Endothelial cell of coronary artery (primary cell): ENCODE measurements around the gene OR52E6. TPM values are rescaled to one million over a fixed set of nuclear protein-coding genes. Genes with fewer than 3 reads are reported as not detected.

ENCODE experiments used
- total RNA-seq: library from RNA; depleted of rRNA; stranded (reverse); fragments of >200 nt; gene quantifications from 2 replicates; pipeline ENCODE4 v1.2.3, GENCODE V29; 2014

The OR52E6 gene
- not detected in 2 replicates for total RNA-seq

GRCh38 chr11:5841797-5842196, at the start of gene OR52E6:
Gene OR52E6, minus strand, starts transcription at chr11:5841897. Its CDS starts 0 bp downstream, at chr11:5841897.

DNA sequence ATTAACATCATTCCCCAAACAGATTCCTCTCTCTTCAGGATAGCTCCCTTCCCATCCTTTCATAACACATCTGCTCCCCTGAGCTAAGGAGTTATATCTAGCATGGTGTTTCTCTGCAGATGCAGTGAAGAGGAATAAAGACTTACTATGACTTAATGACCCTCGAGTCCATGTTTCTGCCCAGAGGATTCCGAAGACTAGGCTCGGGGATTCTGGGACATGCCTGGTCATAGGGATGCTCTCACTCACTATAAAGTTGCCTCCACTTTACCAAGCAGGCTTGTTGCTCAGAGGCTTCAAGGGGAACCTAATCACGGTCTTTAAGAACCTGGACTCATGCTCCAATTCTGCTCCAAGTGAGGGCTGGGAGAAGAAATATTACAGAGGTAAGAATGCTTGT, 38.6 kb upstream of the OR52E6 start, which contains the start of gene OR52E4:
Gene OR52E4 (plus strand): TSS at position 301 of the 400 bp plus-strand sequence. CDS start 3,664 bp downstream, outside the sequence.

DNA sequence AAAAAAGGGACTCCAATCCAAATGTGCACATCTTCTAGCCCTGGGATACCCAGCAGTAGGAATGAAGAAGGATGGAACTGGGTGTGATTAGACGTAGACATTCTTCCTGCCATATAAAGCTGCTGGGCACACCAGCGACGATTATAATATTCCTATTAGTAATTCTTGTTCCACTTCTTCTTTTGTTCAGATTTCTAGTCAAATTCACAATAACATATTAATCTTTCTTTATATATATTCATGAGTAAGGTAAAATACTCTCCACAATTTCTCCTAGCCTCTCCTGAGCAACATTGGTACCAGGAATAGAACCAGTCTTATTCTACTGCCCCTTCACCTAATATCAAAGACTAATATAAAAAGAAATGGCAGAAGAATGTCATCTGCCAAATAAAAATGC, 15.9 kb upstream of the OR52E6 start, which contains the start of gene OR52E8:
Gene OR52E8 (minus strand): TSS at position 101 of the 400 bp plus-strand sequence. CDS start 0 bp downstream, at position 101.

DNA sequence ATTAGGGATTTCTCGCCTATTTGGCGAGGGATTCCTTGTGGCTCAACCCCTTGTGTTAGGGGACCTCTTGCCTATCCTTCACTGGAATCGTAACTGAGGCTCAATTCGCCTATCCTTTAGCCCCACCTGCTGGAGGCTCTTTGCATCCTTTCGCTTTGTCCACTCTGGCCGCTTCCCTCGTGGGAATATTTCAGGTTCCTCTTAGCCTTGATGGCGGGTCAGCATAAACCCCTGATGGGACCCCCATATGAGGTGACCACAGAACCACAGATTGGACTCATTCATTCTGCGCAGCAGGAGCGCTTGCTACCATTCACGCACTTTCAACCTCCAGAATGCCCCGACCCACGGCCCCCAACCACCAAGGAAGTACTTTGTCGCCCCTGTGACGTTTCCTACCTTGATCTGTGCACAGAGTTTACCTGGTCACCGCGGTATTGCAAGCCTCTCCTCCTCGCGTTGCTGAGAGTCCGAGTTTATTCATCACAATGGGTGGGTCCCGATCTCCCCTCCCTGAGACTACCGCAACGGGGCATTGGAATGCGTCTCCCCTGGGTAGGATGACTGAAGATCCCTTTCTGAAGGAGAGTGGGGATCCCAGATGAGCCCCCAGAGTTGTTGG, 33.1 kb downstream of the OR52E6 start, which contains the start of gene OR52N2:
Gene OR52N2 (plus strand): TSS at position 425 of the 622 bp plus-strand sequence. CDS start 11,412 bp downstream, outside the sequence.

GRCh38 chr11:5791165-5791564, 50.5 kb downstream of the OR52E6 start, which contains the start of gene OR52N1:
Gene OR52N1, minus strand, starts transcription at chr11:5791265. Its CDS starts 2,449 bp downstream, at chr11:5788816.

Other genes with a start within 250 kb of the OR52E6 start
- gene TRIM6, start 245.3 kb downstream of the OR52E6 start, total RNA-seq, result 0.81 and 1.2 TPM in 2 replicates
- 7.8 and 14.8 TPM in 2 replicates for gene TRIM34, start 216.9 kb downstream of the OR52E6 start, total RNA-seq
- gene TRIM5, start 156.8 kb downstream of the OR52E6 start, total RNA-seq, result 57.2 and 79.3 TPM in 2 replicates
- gene TRIM22, start 152.1 kb downstream of the OR52E6 start, total RNA-seq, result 107 and 112 TPM in 2 replicates
- gene OR56B1, start 105.4 kb downstream of the OR52E6 start, total RNA-seq, result not detected in 2 replicates
- not detected in 2 replicates for gene OR52N4, start 87.7 kb downstream of the OR52E6 start, total RNA-seq
- not detected in 2 replicates for gene OR52N5, start 58.5 kb downstream of the OR52E6 start, total RNA-seq
- not detected in 2 replicates for gene OR52N1, start 50.6 kb downstream of the OR52E6 start, total RNA-seq
- not detected in 2 replicates for gene OR52N2, start 33.0 kb downstream of the OR52E6 start, total RNA-seq
- not detected in 2 replicates for gene OR52E8, start 15.8 kb upstream of the OR52E6 start, total RNA-seq
- gene OR52E4, start 38.7 kb upstream of the OR52E6 start, total RNA-seq, result not detected in 2 replicates
- gene OR52E5, start 51.3 kb upstream of the OR52E6 start, total RNA-seq, result not detected in 2 replicates
- not detected in 2 replicates for gene OR56A3, start 100.4 kb upstream of the OR52E6 start, total RNA-seq
- not detected in 2 replicates for gene OR56A5, start 126.6 kb upstream of the OR52E6 start, total RNA-seq
- gene OR52L1, start 145.1 kb upstream of the OR52E6 start, total RNA-seq, result not detected in 2 replicates
- gene OR56A4, start 165.0 kb upstream of the OR52E6 start, total RNA-seq, result not detected in 2 replicates
- 0.19 TPM in 1 of 2 replicates, not detected in the other for gene OR56A1, start 188.9 kb upstream of the OR52E6 start, total RNA-seq